IMR-90 (cell line): ENCODE results near the gene ZNRD2. TPM values are rescaled to one million over a fixed set of nuclear protein-coding genes. Genes with fewer than 3 reads are reported as not detected.

Source experiments
- ATAC-seq: fragments of 200-7000 bp; cut with Tn5 transposase; 2 replicates; pipeline ENCODE4 v1.9.1; 2020; ENCODE audit warnings: low read depth, mild to moderate bottlenecking, moderate library complexity
- BruUV-seq: library from RNA; stranded (reverse); fragments of 400-500 nt; replicated peaks from 2 replicates; lab custom pipeline; 2021; lab: Mats Ljungman, UMichigan
- CTCF ChIA-PET: fragments of 300-600 bp; formaldehyde crosslinking; extraction: SDS; loops from one replicate; lab custom pipeline; 2021; ENCODE audit warnings: antibody characterized with exemption; lab: Yijun Ruan, JAX
- POLR2A ChIA-PET: fragments of 300-600 bp; sonication (Branson Sonifier 250); formaldehyde crosslinking; loops from one replicate; lab custom pipeline; 2022; ENCODE audit warnings: antibody characterized with exemption; ENCODE audit not compliant: unreplicated experiment; lab: Charles Lee
- DNase-seq: peaks from one replicate; pipeline ENCODE4 v3.0.0; 2013
- H2AFZ ChIP-seq: replicated peaks from 2 replicates; pipeline ENCODE3; 2013; ENCODE audit warnings: low read length, mild to moderate bottlenecking; ENCODE audit not compliant: poor library complexity
- H2AK5ac ChIP-seq: 2 replicates; pipeline ENCODE4 v1.6.1; 2013; ENCODE audit warnings: low read depth, low read length, inconsistent platforms
- H2AK9ac ChIP-seq: replicated peaks from 2 replicates; pipeline ENCODE3; 2013; ENCODE audit warnings: mild to moderate bottlenecking, low read depth, low read length, moderate library complexity; ENCODE audit not compliant: poor library complexity
- H2BK120ac ChIP-seq: 2 replicates; pipeline ENCODE4 v1.6.1; 2013; ENCODE audit warnings: low read depth, low read length, inconsistent platforms
- H2BK15ac ChIP-seq: 3 replicates; pipeline ENCODE4 v1.6.1; 2013; ENCODE audit warnings: low read depth, low read length, inconsistent platforms
- H2BK20ac ChIP-seq: 2 replicates; pipeline ENCODE4 v1.6.1; 2013; ENCODE audit warnings: low read depth, mild to moderate bottlenecking, inconsistent platforms, low read length, moderate library complexity
- H2BK5ac ChIP-seq: 2 replicates; pipeline ENCODE4 v1.6.1; 2013; ENCODE audit warnings: mild to moderate bottlenecking, low read depth, low read length, inconsistent platforms; ENCODE audit not compliant: poor library complexity, severe bottlenecking
- H3K14ac ChIP-seq: replicated peaks from 2 replicates; pipeline ENCODE4 v1.6.1; 2013; ENCODE audit warnings: low read depth, low read length, inconsistent platforms
- H3K18ac ChIP-seq: 2 replicates; pipeline ENCODE4 v1.6.1; 2013; ENCODE audit warnings: low read depth, low read length, control low read depth
- H3K23ac ChIP-seq: 2 replicates; pipeline ENCODE4 v1.6.1; 2013; ENCODE audit warnings: low read depth, low read length, inconsistent platforms
- H3K27ac ChIP-seq: 2 replicates; pipeline ENCODE4 v1.5.1; 2013; ENCODE audit warnings: mild to moderate bottlenecking, control low read depth, low read length; ENCODE audit not compliant: insufficient read depth
- H3K27me3 ChIP-seq: 2 replicates; pipeline ENCODE4 v1.6.1; 2013; ENCODE audit warnings: low read length; ENCODE audit not compliant: control insufficient read depth, insufficient read depth
- H3K36me3 ChIP-seq: 2 replicates; pipeline ENCODE4 v1.6.1; 2013; ENCODE audit warnings: low read length, mixed read lengths; ENCODE audit not compliant: control insufficient read depth, insufficient read depth
- H3K4ac ChIP-seq: 2 replicates; pipeline ENCODE4 v1.6.1; 2013; ENCODE audit warnings: low read depth, low read length, inconsistent platforms
- H3K4me1 ChIP-seq: 2 replicates; pipeline ENCODE4 v1.6.1; 2013; ENCODE audit warnings: low read length, mixed read lengths; ENCODE audit not compliant: control insufficient read depth, insufficient read depth
- H3K4me2 ChIP-seq: 2 replicates; pipeline ENCODE4 v1.6.1; 2013; ENCODE audit warnings: low read depth, mild to moderate bottlenecking, control low read depth, low read length, moderate library complexity
- H3K4me3 ChIP-seq: 2 replicates; pipeline ENCODE4 v1.5.1; 2013; ENCODE audit warnings: low read depth, mild to moderate bottlenecking, control low read depth, low read length, moderate library complexity; ENCODE audit not compliant: insufficient read depth
- H3K56ac ChIP-seq: 2 replicates; pipeline ENCODE4 v1.6.1; 2013; ENCODE audit warnings: low read length, inconsistent platforms; ENCODE audit not compliant: insufficient read depth; ENCODE audit errors: extremely low read depth
- H3K79me1 ChIP-seq, 2 experiments: 2 replicates each; pipeline ENCODE4 v1.6.1; 2013; ENCODE audit warnings: low read length in 2 of 2, inconsistent platforms in 1 of 2, low read depth in 1 of 2
- H3K9ac ChIP-seq: 2 replicates; pipeline ENCODE4 v1.6.1; 2013; ENCODE audit warnings: low read depth, low read length, control low read depth
- H3K9me1 ChIP-seq: 2 replicates; pipeline ENCODE4 v1.6.1; 2013; ENCODE audit warnings: low read length, inconsistent platforms; ENCODE audit not compliant: insufficient read depth
- H3K9me3 ChIP-seq: 2 replicates; pipeline ENCODE4 v1.6.1; 2013; ENCODE audit warnings: low read length; ENCODE audit not compliant: control insufficient read depth, insufficient read depth
- H4K20me1 ChIP-seq: 2 replicates; pipeline ENCODE4 v1.6.1; 2013; ENCODE audit warnings: low read length, inconsistent platforms; ENCODE audit not compliant: insufficient read depth
- H4K5ac ChIP-seq: 2 replicates; pipeline ENCODE4 v1.6.1; 2013; ENCODE audit warnings: mild to moderate bottlenecking, low read depth, low read length, control low read depth
- H4K8ac ChIP-seq, 2 experiments: 2 replicates each; pipeline ENCODE4 v1.6.1; 2013; ENCODE audit warnings: low read depth in 2 of 2, low read length in 2 of 2, control low read depth in 1 of 2, inconsistent platforms in 1 of 2
- H4K91ac ChIP-seq: 2 replicates; pipeline ENCODE4 v1.6.1; 2013; ENCODE audit warnings: low read depth, low read length, inconsistent platforms; ENCODE audit not compliant: insufficient read depth
- FOS ChIP-seq: fragments of 150-350 bp; IDR thresholded peaks from 2 replicates; pipeline ENCODE4 v1.6.1; 2016; ENCODE audit warnings: low read depth, low read length
- POLR2A ChIP-seq: IDR thresholded peaks from 2 replicates; pipeline ENCODE4 v1.6.1; 2012; ENCODE audit warnings: mild to moderate bottlenecking, low read depth, low read length
- RCOR1 ChIP-seq: IDR thresholded peaks from 2 replicates; pipeline ENCODE4 v1.6.1; 2012; ENCODE audit warnings: mild to moderate bottlenecking, low read length, improper control_type of control experiment; ENCODE audit not compliant: insufficient replicate concordance
- whole genome bisulfite sequencing, 2 experiments: methylation state at CpG; one replicate each; pipeline versions ENCODE4 v1.1.5 to v1.1.7; 2013; ENCODE audit warnings: missing lambda C conversion rate in 2 of 2; ENCODE audit not compliant: insufficient read length in 1 of 2; ENCODE audit errors: extremely low coverage in 2 of 2; 5-methylcytosine and 5-hydroxymethylcytosine counted together
- dilution Hi-C: fragments of 300-500 bp; cut with HindIII; formaldehyde crosslinking; loops from one replicate; pipeline ENCODE4 v1.14.3; 2018; ENCODE audit warnings: low sequenced_read_pairs; ENCODE audit not compliant: unreplicated experiment
- in situ Hi-C: fragments of 300-500 bp; cut with MboI; formaldehyde crosslinking; loops from 3 replicates; pipeline ENCODE4 v1.14.3; 2019; ENCODE audit warnings: low sequenced_read_pairs, inconsistent platforms, mixed read lengths
- intact Hi-C: fragments of 100-400 bp; cut with micrococcal nuclease; formaldehyde crosslinking; loops from 2 replicates; pipeline ENCODE4 v1.10.0; 2022
- polyA plus RNA-seq, 3 experiments: library from polyadenylated mRNA; depleted of rRNA; stranded (reverse); fragments of >200 nt; gene quantifications; 2 replicates each; pipeline ENCODE4 v1.2.3, GENCODE V29; 2012; ENCODE audit warnings: low replicate concordance in 1 of 3
- total RNA-seq: library from RNA; depleted of rRNA; stranded (reverse); fragments of >200 nt; gene quantifications from 2 replicates; pipeline ENCODE4 v1.2.3, GENCODE V29; 2012
- TF ChIP-seq, protein P1 (sequence below): conservative IDR thresholded peaks from 2 replicates; pipeline ENCODE4 v1.5.1; 2012; ENCODE audit warnings: mild to moderate bottlenecking, low read depth, low read length, improper control_type of control experiment

ZNRD2 gene
- total and polyA plus RNA-seq, 2 of the 4 experiments (the other 2 are of a cell fraction), result 75.6 to 90.3 TPM

DNA sequence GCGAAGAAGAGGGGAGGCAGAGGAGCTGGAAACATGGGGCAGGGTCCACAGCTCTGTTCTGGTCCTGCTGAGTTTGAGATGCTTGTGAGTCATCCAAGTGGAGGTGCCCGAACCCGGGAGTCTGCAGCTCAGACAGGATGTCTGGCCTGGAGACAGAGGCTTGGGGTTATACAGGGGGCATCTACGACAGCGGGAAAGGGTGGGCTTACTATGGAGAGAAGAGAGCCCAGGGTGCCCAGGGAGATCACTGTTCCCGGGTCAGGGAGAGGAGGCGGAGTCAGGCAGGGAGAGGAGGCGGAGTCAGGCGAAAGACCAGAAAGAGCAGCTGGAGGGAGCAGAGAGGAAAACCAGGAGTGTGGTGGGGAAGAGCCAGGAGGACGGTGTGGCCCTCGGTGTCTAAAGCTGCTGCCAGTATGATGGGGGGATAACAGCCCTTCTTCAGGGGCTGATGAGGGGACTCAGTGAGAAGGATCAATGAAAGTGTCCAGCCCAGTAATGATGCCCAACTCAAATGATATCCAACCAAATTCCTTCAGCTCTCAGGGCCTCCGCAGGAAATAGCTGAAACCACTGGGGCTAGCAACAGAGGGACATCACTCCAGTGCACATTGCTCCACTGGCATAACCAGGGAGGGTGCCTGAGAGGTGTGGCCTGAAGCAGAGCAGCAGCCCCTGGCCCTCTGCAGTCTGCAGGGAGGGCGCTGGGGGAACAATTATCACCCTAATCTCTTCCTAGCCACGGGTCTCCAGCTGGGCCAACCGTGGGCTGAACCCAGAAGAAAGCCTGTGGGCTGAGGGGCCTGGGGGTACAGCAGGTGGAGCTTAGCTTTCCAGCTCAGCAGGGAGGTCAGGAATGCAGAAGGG lies 9.5 kb upstream of the ZNRD2 start:
- peak overlapping the region; percentile 29 for H2AK9ac ChIP-seq
- 3% methylated on average over 7 of the region's 15 CpGs; no CpG with 5 or more reads in 1 of the 2 experiments for WGBS, 2 experiments
- H3K27ac ChIP-seq, result peak overlapping the region; percentile 20
- dilution Hi-C loops, result no loop called here
- peak overlapping the region; percentile 52 to 93; a peak in 3 of 4 replicates for H4K8ac ChIP-seq
- DNase-seq, result peak; percentile 66
- peak overlapping the region; percentile 88 for H3K14ac ChIP-seq
- H2BK5ac ChIP-seq, result peak overlapping the region; percentile 50
- peak overlapping the region; percentile 85 for H3K4ac ChIP-seq
- CTCF ChIA-PET, result no interaction called here
- no peaks in the 10 kb centered on the region for H4K20me1 ChIP-seq
- peak; percentile 22 for ATAC-seq
- peak overlapping the region; percentile 64; the same call in 1 of the 2 replicates for H2AK5ac ChIP-seq
- peak overlapping the region; percentile 33; the same call in 1 of the 2 replicates for H3K18ac ChIP-seq
- H3K9me1 ChIP-seq, result peaks cover 19% of the 10 kb centered on the region
- no peaks in the 10 kb centered on the region for H3K27me3 ChIP-seq
- BruUV-seq, result no TSS peak
- no peak overlapping the region for H3K9ac ChIP-seq
- POLR2A ChIA-PET, result interaction anchor here (0.6 kb wide), 1 partner anchor 53 kb away, joined by 7 read pairs; no protein-coding TSS in a partner anchor
- peak overlapping the region; percentile 73; the same call in 1 of the 2 replicates for H3K23ac ChIP-seq
- peak overlapping the region; percentile 73 for H2BK120ac ChIP-seq
- H3K4me1 ChIP-seq, result peaks cover 33% of the 10 kb centered on the region
- H4K5ac ChIP-seq, result peak overlapping the region; percentile 54
- peak overlapping the region; percentile 7; the same call in 1 of the 2 replicates for H3K4me2 ChIP-seq
- no peaks in the 10 kb centered on the region for H3K36me3 ChIP-seq
- H2BK20ac ChIP-seq, result peak overlapping the region; percentile 75
- H3K4me3 ChIP-seq, result no peak overlapping the region
- no peaks in the 10 kb centered on the region for H3K9me3 ChIP-seq
- TF ChIP-seq RCOR1 (no peak), POLR2A (no peak), FOS (peak; percentile 29; the same call in 1 of the 2 replicates)
- TF ChIP-seq, protein P1, sequence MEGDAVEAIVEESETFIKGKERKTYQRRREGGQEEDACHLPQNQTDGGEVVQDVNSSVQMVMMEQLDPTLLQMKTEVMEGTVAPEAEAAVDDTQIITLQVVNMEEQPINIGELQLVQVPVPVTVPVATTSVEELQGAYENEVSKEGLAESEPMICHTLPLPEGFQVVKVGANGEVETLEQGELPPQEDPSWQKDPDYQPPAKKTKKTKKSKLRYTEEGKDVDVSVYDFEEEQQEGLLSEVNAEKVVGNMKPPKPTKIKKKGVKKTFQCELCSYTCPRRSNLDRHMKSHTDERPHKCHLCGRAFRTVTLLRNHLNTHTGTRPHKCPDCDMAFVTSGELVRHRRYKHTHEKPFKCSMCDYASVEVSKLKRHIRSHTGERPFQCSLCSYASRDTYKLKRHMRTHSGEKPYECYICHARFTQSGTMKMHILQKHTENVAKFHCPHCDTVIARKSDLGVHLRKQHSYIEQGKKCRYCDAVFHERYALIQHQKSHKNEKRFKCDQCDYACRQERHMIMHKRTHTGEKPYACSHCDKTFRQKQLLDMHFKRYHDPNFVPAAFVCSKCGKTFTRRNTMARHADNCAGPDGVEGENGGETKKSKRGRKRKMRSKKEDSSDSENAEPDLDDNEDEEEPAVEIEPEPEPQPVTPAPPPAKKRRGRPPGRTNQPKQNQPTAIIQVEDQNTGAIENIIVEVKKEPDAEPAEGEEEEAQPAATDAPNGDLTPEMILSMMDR, result no peak
- H3K56ac ChIP-seq, result no peak overlapping the region
- H2BK15ac ChIP-seq, result peak overlapping the region; percentile 66; the same call in 1 of the 3 replicates
- peaks cover 3 to 25% of the 10 kb centered on the region in 2 experiments; a peak in 2 of 4 replicates for H3K79me1 ChIP-seq
- intact Hi-C loops, result no loop called here
- H2AFZ ChIP-seq, result peak overlapping the region; percentile 91
- in situ Hi-C loops, result no loop called here
- peak overlapping the region; percentile 16; the same call in 1 of the 2 replicates for H4K91ac ChIP-seq
